Vagina (tissue), 2 donors: ENCODE data around the gene MT3. TPM values are rescaled to one million over a fixed set of nuclear protein-coding genes. Genes with fewer than 3 reads are reported as not detected.
A peak's percentile ranks its signal among the peaks of the same experiment; 100 is the strongest.

Experiments
- DNase-seq, 2 donors: peaks; one replicate each; pipeline ENCODE4 v3.0.0-alpha.2; 2017; ENCODE audit errors: extremely low spot score in 2 of 2
- H3K27ac ChIP-seq: fragments of 200-600 bp; sonication (generic); one replicate; pipeline ENCODE4 v1.5.1; 2019
- H3K27me3 ChIP-seq: fragments of 200-600 bp; sonication (generic); one replicate; pipeline ENCODE4 v1.5.1; 2019
- H3K36me3 ChIP-seq, 2 donors: fragments of 200-600 bp; sonication (generic); one replicate each; pipeline ENCODE4 v1.5.1; 2017 to 2019
- H3K4me1 ChIP-seq: fragments of 200-600 bp; sonication (generic); one replicate; pipeline ENCODE4 v1.5.1; 2019
- H3K4me3 ChIP-seq, 2 donors: fragments of 200-600 bp; sonication (generic); 1 replicate in 1 of 2; 2 replicates in 1 of 2; pipeline ENCODE4 v1.5.1; 2016 to 2019
- H3K9me3 ChIP-seq: fragments of 200-600 bp; sonication (generic); one replicate; pipeline ENCODE4 v1.5.1; 2019
- POLR2A ChIP-seq, 2 donors: fragments of 450-650 bp; IDR thresholded peaks; one replicate each; pipeline ENCODE4 v1.6.1; 2017; ENCODE audit warnings: antibody characterized with exemption in 2 of 2, mild to moderate bottlenecking in 2 of 2, moderate library complexity in 2 of 2
- POLR2AphosphoS5 ChIP-seq, 2 donors: sonication (generic); formaldehyde crosslinking; IDR thresholded peaks; one replicate each; pipeline ENCODE4 v1.9.0; 2017; ENCODE audit warnings: antibody characterized with exemption in 2 of 2, mild to moderate bottlenecking in 2 of 2, low read depth in 1 of 2; ENCODE audit not compliant: insufficient read depth in 1 of 2
- intact Hi-C: fragments of 100-400 bp; cut with DNase I; formaldehyde crosslinking; loops from one replicate; pipeline ENCODE4 v1.15.1; 2023
- total RNA-seq: library from RNA; depleted of rRNA; stranded (reverse); fragments of >200 nt; gene quantifications from one replicate; pipeline ENCODE4 v1.2.3, GENCODE V29; 2016
- TF ChIP-seq, protein P1 (sequence below), 3 experiments: fragments of 450-650 bp in 2 of 3; fragments of 200-600 bp in 1 of 3; sonication (generic) in 1 of 3; IDR thresholded peaks; one replicate each; pipeline ENCODE4 v1.5.1; 2017 to 2019; ENCODE audit warnings: antibody characterized with exemption in 3 of 3, mild to moderate bottlenecking in 2 of 3, moderate library complexity in 2 of 3

MT3 gene
- total RNA-seq, 1 donor from 2014 or later = 12.8 TPM

GRCh38 chr16:56611281-56611833 is 22.0 kb downstream of the MT3 start:
- Histone ChIP-seq H3K27ac (peak overlapping the region; percentile 83), H3K27me3 (no peaks in the 10 kb centered on the region), H3K4me1 (peaks cover 41% of the 10 kb centered on the region), H3K4me3 (peak overlapping the region in 1 of 2 donors; percentile 67), H3K9me3 (no peaks in the 10 kb centered on the region), H3K36me3 (no peaks in the 10 kb centered on the region)
- TF ChIP-seq, protein P1, sequence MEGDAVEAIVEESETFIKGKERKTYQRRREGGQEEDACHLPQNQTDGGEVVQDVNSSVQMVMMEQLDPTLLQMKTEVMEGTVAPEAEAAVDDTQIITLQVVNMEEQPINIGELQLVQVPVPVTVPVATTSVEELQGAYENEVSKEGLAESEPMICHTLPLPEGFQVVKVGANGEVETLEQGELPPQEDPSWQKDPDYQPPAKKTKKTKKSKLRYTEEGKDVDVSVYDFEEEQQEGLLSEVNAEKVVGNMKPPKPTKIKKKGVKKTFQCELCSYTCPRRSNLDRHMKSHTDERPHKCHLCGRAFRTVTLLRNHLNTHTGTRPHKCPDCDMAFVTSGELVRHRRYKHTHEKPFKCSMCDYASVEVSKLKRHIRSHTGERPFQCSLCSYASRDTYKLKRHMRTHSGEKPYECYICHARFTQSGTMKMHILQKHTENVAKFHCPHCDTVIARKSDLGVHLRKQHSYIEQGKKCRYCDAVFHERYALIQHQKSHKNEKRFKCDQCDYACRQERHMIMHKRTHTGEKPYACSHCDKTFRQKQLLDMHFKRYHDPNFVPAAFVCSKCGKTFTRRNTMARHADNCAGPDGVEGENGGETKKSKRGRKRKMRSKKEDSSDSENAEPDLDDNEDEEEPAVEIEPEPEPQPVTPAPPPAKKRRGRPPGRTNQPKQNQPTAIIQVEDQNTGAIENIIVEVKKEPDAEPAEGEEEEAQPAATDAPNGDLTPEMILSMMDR (IDR thresholded peaks at IDR 0.05) = no peak
- TF ChIP-seq POLR2AphosphoS5 (IDR thresholded peaks at IDR 0.05; ENCODE audit: insufficient read depth in 1 of 2, low read depth in 1 of 2) (no peak), POLR2A (IDR thresholded peaks at IDR 0.05) (no peak)
- intact Hi-C loops = loop anchor here (2.0 kb wide), 1 partner anchor 13 kb away; the partner anchor contains the start of gene MT1E
- no peak for DNase-seq

- Histone ChIP-seq H3K27me3 (no peaks in the 10 kb centered on the region), H3K36me3 (no peaks in the 10 kb centered on the region), H3K4me3 (no peak overlapping the region), H3K4me1 (peaks cover 41% of the 10 kb centered on the region), H3K27ac (no peak overlapping the region), H3K9me3 (no peaks in the 10 kb centered on the region)
- no peak for DNase-seq
- intact Hi-C loops = no loop called here
- TF ChIP-seq POLR2A (IDR thresholded peaks at IDR 0.05) (no peak), POLR2AphosphoS5 (IDR thresholded peaks at IDR 0.05; ENCODE audit: insufficient read depth in 1 of 2, low read depth in 1 of 2) (no peak)
- TF ChIP-seq, protein P1 (IDR thresholded peaks at IDR 0.05) = no peak
Observed at GRCh38 chr16:56613706-56614105, 24.4 kb downstream of the MT3 start.

- H3K36me3 ChIP-seq = no peaks in the 10 kb centered on the region
- no peaks in the 10 kb centered on the region for H3K27me3 ChIP-seq
- DNase-seq = no peak
- H3K4me3 ChIP-seq = no peak overlapping the region
- no peak overlapping the region for H3K27ac ChIP-seq
- TF ChIP-seq, protein P1 (IDR thresholded peaks at IDR 0.05) = no peak
- TF ChIP-seq POLR2AphosphoS5 (IDR thresholded peaks at IDR 0.05; ENCODE audit: insufficient read depth in 1 of 2, low read depth in 1 of 2) (no peak), POLR2A (IDR thresholded peaks at IDR 0.05) (no peak)
- H3K4me1 ChIP-seq = peaks cover 40% of the 10 kb centered on the region
- intact Hi-C loops = no loop called here
- no peaks in the 10 kb centered on the region for H3K9me3 ChIP-seq
Observed at GRCh38 chr16:56614549-56614991, 25.2 kb downstream of the MT3 start.

GRCh38 chr16:56615353-56615752 is 26.0 kb downstream of the MT3 start:
- no peaks in the 10 kb centered on the region for H3K9me3 ChIP-seq
- no peak overlapping the region for H3K4me3 ChIP-seq
- peaks cover 32% of the 10 kb centered on the region for H3K4me1 ChIP-seq
- no peak for TF ChIP-seq POLR2AphosphoS5 (IDR thresholded peaks at IDR 0.05; ENCODE audit: insufficient read depth in 1 of 2, low read depth in 1 of 2)
- TF ChIP-seq, protein P1 (IDR thresholded peaks at IDR 0.05) = no peak
- no peak for TF ChIP-seq POLR2A (IDR thresholded peaks at IDR 0.05)
- DNase-seq = no peak
- no peak overlapping the region for H3K27ac ChIP-seq
- intact Hi-C loops = no loop called here
- H3K36me3 ChIP-seq = no peaks in the 10 kb centered on the region
- H3K27me3 ChIP-seq = no peaks in the 10 kb centered on the region

DNA sequence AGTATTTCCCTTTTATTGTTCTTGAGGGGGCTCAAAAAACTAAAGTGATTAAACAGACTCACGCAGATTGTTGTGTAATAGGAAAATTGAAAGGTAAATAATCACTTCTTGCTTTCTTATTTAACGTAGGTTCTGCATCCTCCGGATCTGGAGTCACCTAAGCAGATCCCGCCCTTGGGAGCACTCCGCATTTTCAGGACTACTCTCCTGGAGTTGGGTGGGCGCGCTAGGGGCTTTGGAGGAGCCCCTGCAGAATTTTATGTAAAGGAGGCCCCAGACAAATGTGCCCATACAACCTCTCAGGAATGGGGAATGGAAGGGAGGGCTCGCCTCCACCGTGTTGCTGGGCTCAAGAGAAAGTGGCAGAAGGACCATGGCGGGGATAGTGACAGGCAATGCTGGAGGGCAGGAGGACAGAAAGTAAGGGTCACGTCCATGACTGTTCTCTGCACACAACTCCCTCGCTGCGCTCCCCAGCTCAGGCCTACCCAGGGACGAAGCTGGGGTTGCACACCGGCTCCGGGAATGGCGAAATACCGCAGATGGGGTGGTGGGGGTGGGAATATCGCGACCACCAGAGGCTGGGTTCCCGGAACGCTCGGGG is 27.4 kb downstream of the MT3 start:
- Histone ChIP-seq H3K4me1 (peaks cover 19% of the 10 kb centered on the region), H3K4me3 (peak overlapping the region; percentile 30 to 52), H3K27me3 (no peaks in the 10 kb centered on the region), H3K27ac (peak overlapping the region; percentile 53), H3K36me3 (no peaks in the 10 kb centered on the region), H3K9me3 (no peaks in the 10 kb centered on the region)
- DNase-seq = no peak
- intact Hi-C loops = no loop called here
- no peak for TF ChIP-seq POLR2AphosphoS5 (IDR thresholded peaks at IDR 0.05; ENCODE audit: insufficient read depth in 1 of 2, low read depth in 1 of 2)
- TF ChIP-seq POLR2A (IDR thresholded peaks at IDR 0.05) = no peak
- TF ChIP-seq, protein P1 (IDR thresholded peaks at IDR 0.05) = no peak
